ENCODE measurements around the gene ZNF638. TPM values are rescaled to one million over a fixed set of nuclear protein-coding genes. Genes with fewer than 3 reads are reported as not detected.

Gene ZNF638
- total and polyA plus RNA-seq, 2 of the 8 experiments (the other 6 are each of a cell fraction or from before 2014, with no cell fraction given), result 45.3 to 143 TPM

- Histone ChIP-seq H3K36me3 (ENCODE audit: control insufficient read depth in 2 of 4, insufficient read depth in 4 of 4, low read length in 3 of 4) (no peaks in the 10 kb centered on the region), H4K5ac (ENCODE audit: insufficient read length, low read depth, low read length) (no peak overlapping the region), H2BK120ac (replicated peaks; ENCODE audit: low read depth, low read length) (no peak overlapping the region), H3K4me3 (ENCODE audit: extremely low read depth in 1 of 4, insufficient read depth in 2 of 4, low read depth in 3 of 4, low read length in 4 of 4) (no peak overlapping the region), H3K9ac (replicated peaks in 1 of 4; ENCODE audit: extremely low read depth in 1 of 4, low read depth in 3 of 4, low read length in 3 of 4) (no peak overlapping the region), H3K27ac (ENCODE audit: low read depth, low read length) (no peak overlapping the region), H3K4ac (replicated peaks; ENCODE audit: insufficient read length, low read depth, low read length) (no peak overlapping the region), H2AK5ac (ENCODE audit: low read depth, low read length) (no peak overlapping the region), H3K14ac (ENCODE audit: insufficient read length) (no peak overlapping the region), H4K8ac (ENCODE audit: extremely low read depth, insufficient read depth, low read length) (no peak overlapping the region), H3K27me3 (replicated peaks in 1 of 4; ENCODE audit: control insufficient read depth in 3 of 4, extremely low read depth in 1 of 4, insufficient read depth in 3 of 4, low read length in 3 of 4) (peaks cover 36 to 59% (median 59%) of the 10 kb centered on the region in 4 experiments), H4K91ac (replicated peaks; ENCODE audit: insufficient read length, low read length) (no peak overlapping the region), H3K79me1 (ENCODE audit: low read depth, low read length) (no peaks in the 10 kb centered on the region), H3K56ac (replicated peaks; ENCODE audit: insufficient read length, low read depth, low read length) (no peak overlapping the region), H3K18ac (ENCODE audit: extremely low read depth, low read length) (no peak overlapping the region), H2BK5ac (ENCODE audit: low read depth, low read length) (no peak overlapping the region), H2AFZ (ENCODE audit: low read length) (no peak overlapping the region), H2BK12ac (ENCODE audit: low read depth, low read length) (no peak overlapping the region; the same call in 1 of the 2 replicates), H3K23ac (ENCODE audit: insufficient read length) (no peak overlapping the region), H3K79me2 (ENCODE audit: control insufficient read depth in 1 of 2, insufficient read depth in 2 of 2, low read length in 2 of 2) (no peaks in the 10 kb centered on the region), H2BK20ac (ENCODE audit: low read length) (no peak overlapping the region), H3K9me3 (ENCODE audit: insufficient read depth in 2 of 2, low read depth in 1 of 2, low read length in 1 of 2) (no peaks in the 10 kb centered on the region), H4K20me1 (replicated peaks in 1 of 2; ENCODE audit: control insufficient read depth in 1 of 2, insufficient read depth in 2 of 2, low read length in 2 of 2) (peaks cover 8 to 9% of the 10 kb centered on the region in 2 experiments), H3K4me2 (ENCODE audit: insufficient read depth in 1 of 2, low read depth in 2 of 2, low read length in 2 of 2) (no peak overlapping the region; a peak in 1 of 4 replicates), H3K23me2 (ENCODE audit: low read depth, low read length) (peaks cover 15% of the 10 kb centered on the region; the same call in 1 of the 2 replicates), H2BK15ac (ENCODE audit: low read length) (no peak overlapping the region), H3K4me1 (replicated peaks in 1 of 4; ENCODE audit: control insufficient read depth in 3 of 4, insufficient read depth in 4 of 4, low read length in 3 of 4) (peaks cover 0 to 12% (median 2%) of the 10 kb centered on the region in 4 experiments; a peak in 3 of 7 replicates)
- FAIRE-seq (no peak), DNase-seq (ENCODE audit: low read depth in 1 of 2, low spot score in 2 of 2) (no peak)
- ChIA-PET POLR2A (ENCODE audit: partially characterized antibody) (interaction anchor here (7.3 kb wide), 1 partner anchor 14 kb away, joined by 51 read pairs; the partner anchor contains the start of gene DYSF), CTCF (ENCODE audit: partially characterized antibody) (interaction anchor here (1.1 to 11.9 kb wide), 5 partner anchors 8 to 41 kb away, joined by 3 to 238 read pairs (median 18); partner anchors contain the start of gene DYSF)
- 83% methylated on average over 11 of the region's 11 CpGs; no CpG with 5 or more reads in 1 of the 2 experiments for WGBS, 2 experiments (ENCODE audit: extremely low coverage in 1 of 2, insufficient coverage in 1 of 2, insufficient read length in 1 of 2, insufficient replicate concordance in 2 of 2, low coverage in 1 of 2, low lambda C conversion rate in 2 of 2, missing lambda C conversion rate in 1 of 2)
- TF ChIP-seq EZH2 (IDR thresholded peaks at IDR 0.05; ENCODE audit: low read depth, low read length, severe bottlenecking), result peak; percentile 23
- TF ChIP-seq SP2 (IDR thresholded peaks at IDR 0.05; ENCODE audit: low read length), result no peak
These were observed 136.9 kb downstream of the ZNF638 start for GRCh38 chr2:71468279-71469015.

Data from H1 (cell line).